ENCODE data around the gene BCL2A1. TPM values are rescaled to one million over a fixed set of nuclear protein-coding genes. Genes with fewer than 3 reads are reported as not detected.

The BCL2A1 gene
- total RNA-seq, 1 donor from 2014 or later: not detected

DNA sequence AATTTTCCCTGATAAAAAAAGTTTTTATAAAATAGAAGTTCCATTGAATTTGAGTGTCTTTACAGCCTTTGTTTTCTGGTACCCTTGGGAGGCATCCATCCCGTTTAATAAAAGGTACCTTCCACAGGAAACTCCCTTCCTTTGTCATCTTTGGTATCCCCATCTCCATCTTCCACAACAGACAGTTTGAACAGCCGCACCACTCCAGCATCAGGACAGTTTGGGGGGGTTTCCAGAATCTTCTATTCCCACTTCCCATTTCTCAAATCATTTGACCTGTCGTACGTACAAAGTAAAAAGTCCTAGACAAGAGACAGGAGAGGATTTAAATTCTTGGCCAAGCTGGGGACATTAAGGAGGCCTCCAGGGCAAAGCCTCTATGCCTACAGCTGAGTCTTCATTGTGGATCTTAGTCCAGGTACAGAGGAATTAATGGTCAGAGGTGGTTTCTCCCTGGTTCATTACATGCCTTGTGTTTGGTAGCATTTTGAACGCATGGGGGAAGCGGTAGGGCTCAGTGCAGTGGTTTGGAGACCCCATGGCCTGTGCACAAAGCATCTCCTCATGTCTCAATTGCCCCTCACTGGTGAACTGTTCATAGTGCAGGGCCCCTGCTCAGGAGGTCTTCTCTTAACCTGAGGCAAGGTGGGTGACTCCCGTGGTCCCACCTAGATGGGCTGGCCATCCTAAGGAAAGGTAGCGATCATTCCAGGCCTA lies 19.4 kb upstream of the BCL2A1 start:
- H3K36me3 ChIP-seq (ENCODE audit: control insufficient read depth, insufficient read depth, low read length): no peaks in the 10 kb centered on the region
- TF ChIP-seq, protein P1, sequence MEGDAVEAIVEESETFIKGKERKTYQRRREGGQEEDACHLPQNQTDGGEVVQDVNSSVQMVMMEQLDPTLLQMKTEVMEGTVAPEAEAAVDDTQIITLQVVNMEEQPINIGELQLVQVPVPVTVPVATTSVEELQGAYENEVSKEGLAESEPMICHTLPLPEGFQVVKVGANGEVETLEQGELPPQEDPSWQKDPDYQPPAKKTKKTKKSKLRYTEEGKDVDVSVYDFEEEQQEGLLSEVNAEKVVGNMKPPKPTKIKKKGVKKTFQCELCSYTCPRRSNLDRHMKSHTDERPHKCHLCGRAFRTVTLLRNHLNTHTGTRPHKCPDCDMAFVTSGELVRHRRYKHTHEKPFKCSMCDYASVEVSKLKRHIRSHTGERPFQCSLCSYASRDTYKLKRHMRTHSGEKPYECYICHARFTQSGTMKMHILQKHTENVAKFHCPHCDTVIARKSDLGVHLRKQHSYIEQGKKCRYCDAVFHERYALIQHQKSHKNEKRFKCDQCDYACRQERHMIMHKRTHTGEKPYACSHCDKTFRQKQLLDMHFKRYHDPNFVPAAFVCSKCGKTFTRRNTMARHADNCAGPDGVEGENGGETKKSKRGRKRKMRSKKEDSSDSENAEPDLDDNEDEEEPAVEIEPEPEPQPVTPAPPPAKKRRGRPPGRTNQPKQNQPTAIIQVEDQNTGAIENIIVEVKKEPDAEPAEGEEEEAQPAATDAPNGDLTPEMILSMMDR (IDR thresholded peaks at IDR 0.05; ENCODE audit: insufficient read depth, low read length, poor library complexity, severe bottlenecking): no peak
- no peaks in the 10 kb centered on the region for H3K27me3 ChIP-seq (ENCODE audit: control insufficient read depth, insufficient read depth, low read length)
- H3K4me3 ChIP-seq (ENCODE audit: low read depth, low read length): no peak overlapping the region
- DNase-seq (ENCODE audit: low read depth): no peak

DNA sequence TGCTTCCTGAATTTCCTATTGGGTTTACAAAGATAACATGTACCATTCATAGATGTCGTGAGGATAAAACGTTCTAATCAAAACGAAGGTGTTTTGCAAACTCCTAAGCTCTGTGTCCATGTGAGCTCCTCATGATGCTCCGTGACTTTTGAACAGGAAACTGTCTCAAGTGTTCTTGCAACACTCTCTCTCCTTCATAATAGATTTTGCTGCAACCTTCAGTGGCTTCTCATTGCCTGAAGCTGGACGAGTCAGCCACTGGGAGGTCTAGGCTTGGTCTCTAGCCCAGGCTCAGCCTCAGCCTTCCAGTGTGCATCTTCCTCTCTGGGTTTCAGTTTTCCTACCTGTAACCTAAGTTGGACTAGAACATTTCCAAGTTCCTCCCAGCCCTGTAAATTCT lies 18.7 kb upstream of the BCL2A1 start:
- TF ChIP-seq, protein P1 (IDR thresholded peaks at IDR 0.05; ENCODE audit: insufficient read depth, low read length, poor library complexity, severe bottlenecking): no peak
- no peaks in the 10 kb centered on the region for H3K27me3 ChIP-seq (ENCODE audit: control insufficient read depth, insufficient read depth, low read length)
- H3K4me3 ChIP-seq (ENCODE audit: low read depth, low read length): no peak overlapping the region
- no peaks in the 10 kb centered on the region for H3K36me3 ChIP-seq (ENCODE audit: control insufficient read depth, insufficient read depth, low read length)
- no peak for DNase-seq (ENCODE audit: low read depth)

DNA sequence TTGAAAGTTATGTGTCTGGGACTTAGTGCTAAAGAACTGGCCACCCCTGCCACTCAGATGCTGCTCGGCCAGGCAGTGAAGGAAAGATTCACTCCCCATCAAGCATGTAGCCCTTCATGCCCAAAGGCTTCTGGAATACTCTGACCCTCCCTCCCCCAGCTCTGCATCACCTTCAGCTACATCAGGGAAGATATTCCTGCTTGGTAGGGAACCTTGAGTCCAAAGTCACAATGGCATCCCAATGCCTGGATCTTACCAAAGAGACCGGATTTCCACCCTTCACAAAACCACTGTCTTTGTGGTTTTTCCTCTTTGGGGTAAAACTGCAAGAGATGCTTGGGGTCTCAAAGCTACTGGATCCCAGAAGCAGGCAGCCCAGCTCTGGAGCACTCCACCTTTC lies 18.2 kb upstream of the BCL2A1 start:
- Histone ChIP-seq H3K36me3 (ENCODE audit: control insufficient read depth, insufficient read depth, low read length) (no peaks in the 10 kb centered on the region), H3K4me3 (ENCODE audit: low read depth, low read length) (no peak overlapping the region), H3K27me3 (ENCODE audit: control insufficient read depth, insufficient read depth, low read length) (no peaks in the 10 kb centered on the region)
- no peak for DNase-seq (ENCODE audit: low read depth)
- TF ChIP-seq, protein P1 (IDR thresholded peaks at IDR 0.05; ENCODE audit: insufficient read depth, low read length, poor library complexity, severe bottlenecking): no peak

DNA sequence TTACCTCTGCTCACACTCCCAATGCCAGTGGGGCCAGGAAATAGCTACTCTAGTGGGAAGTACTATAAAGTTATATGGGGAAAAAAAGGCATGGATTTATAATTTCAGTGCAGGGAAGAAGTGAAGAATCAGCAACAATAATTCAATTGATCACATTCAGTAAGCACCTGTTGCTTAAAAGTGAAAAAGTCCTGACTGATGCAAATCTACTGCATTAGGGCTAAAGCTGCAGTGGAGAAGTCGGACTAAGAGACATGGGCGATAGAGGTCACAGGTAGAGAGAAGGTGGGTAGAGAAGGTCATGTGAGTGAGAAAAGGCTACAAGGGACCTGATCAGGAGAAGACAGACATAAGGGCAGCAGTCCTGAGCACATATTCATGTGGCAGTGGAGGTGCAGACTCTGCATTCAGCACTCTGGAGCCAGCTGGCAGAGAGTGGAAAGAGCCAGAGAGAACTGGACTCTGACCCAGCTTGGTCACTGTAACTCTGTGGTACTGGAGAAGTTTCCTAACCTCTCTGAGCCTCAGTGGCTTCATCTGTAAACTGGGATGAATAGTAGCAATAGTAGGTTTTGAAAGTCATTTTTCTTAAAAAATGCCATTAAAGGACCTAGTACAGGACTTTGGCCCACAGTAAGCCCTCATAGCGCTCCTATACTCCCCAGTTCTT lies 17.6 kb upstream of the BCL2A1 start:
- DNase-seq (ENCODE audit: low read depth): no peak
- Histone ChIP-seq H3K4me3 (ENCODE audit: low read depth, low read length) (no peak overlapping the region), H3K36me3 (ENCODE audit: control insufficient read depth, insufficient read depth, low read length) (no peaks in the 10 kb centered on the region), H3K27me3 (ENCODE audit: control insufficient read depth, insufficient read depth, low read length) (no peaks in the 10 kb centered on the region)
- TF ChIP-seq, protein P1 (IDR thresholded peaks at IDR 0.05; ENCODE audit: insufficient read depth, low read length, poor library complexity, severe bottlenecking): no peak

DNA sequence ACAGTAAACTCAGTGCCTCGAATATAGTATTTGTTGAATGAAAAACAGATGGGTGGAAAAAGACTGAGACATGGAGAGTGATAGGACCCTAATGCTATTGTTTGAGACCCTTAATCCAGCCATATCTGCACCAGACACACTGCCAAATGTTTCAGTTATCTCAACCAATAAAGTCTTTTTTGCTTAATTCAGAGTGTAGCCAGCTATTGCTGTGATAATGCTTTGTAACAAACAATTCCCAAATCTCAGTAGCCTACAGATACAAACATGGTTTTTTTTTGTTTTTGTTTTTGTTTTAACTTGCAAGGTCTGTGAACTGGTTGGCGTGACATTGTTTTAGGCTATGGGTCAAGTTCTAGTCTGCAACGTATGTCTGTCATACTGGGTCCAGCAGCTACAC lies 17.0 kb upstream of the BCL2A1 start:
- Histone ChIP-seq H3K36me3 (ENCODE audit: control insufficient read depth, insufficient read depth, low read length) (no peaks in the 10 kb centered on the region), H3K4me3 (ENCODE audit: low read depth, low read length) (no peak overlapping the region), H3K27me3 (ENCODE audit: control insufficient read depth, insufficient read depth, low read length) (no peaks in the 10 kb centered on the region)
- no peak for DNase-seq (ENCODE audit: low read depth)
- TF ChIP-seq, protein P1 (IDR thresholded peaks at IDR 0.05; ENCODE audit: insufficient read depth, low read length, poor library complexity, severe bottlenecking): no peak
